ENCODE measurements around the gene LRP8.

LRP8 gene

DNA sequence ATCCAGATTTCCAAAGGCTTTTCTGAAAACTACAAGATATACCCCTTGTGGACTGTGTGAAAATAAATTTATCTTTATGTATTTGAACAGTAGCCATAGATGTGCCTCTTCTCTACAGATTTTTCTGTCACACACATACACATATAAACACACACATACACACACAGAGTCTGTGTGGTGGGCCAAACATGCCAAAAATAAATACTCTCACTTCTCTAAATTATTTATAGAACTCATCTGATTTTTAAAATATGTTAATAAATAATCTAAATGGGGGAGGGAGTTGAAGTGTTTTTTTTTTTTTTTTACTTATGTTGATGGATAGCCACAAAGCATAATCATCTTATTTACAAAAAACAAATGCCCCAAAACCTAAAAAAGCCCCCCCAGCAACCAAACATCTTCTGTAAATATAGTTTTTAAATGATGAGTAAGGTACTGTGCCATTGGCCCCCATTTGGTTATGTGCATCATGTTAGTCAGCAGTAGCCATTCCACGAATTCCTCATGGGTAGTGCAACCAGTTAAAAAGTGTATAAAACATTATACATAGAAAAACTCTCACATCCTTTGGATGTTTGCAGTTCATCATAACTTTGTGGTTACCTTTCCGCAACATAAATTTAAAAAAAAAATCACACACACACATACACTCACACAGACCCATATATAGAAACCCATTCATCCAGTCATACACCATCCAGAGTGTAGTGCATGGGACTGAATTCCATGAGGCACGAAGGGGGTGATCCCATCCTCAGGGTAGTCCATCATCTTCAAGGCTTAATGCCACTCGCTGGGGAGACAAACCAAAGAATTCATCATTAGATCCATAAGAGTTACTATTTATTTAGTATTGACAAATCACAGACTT, 81.4 kb downstream of the LRP8 start:
- no peak overlapping the region for H2AFZ ChIP-seq (ENCODE audit: low read depth, low read length, severe bottlenecking)
- H4K20me1 ChIP-seq (ENCODE audit: low read depth, low read length), result no peaks in the 10 kb centered on the region
- H3K36me3 ChIP-seq (ENCODE audit: low read length), result peaks cover 27% of the 10 kb centered on the region
- no peaks in the 10 kb centered on the region for H3K27me3 ChIP-seq (ENCODE audit: low read length)
- H3K9me2 ChIP-seq (replicated peaks; ENCODE audit: insufficient read depth, low read length), result no peaks in the 10 kb centered on the region
- TF ChIP-seq, protein P1, sequence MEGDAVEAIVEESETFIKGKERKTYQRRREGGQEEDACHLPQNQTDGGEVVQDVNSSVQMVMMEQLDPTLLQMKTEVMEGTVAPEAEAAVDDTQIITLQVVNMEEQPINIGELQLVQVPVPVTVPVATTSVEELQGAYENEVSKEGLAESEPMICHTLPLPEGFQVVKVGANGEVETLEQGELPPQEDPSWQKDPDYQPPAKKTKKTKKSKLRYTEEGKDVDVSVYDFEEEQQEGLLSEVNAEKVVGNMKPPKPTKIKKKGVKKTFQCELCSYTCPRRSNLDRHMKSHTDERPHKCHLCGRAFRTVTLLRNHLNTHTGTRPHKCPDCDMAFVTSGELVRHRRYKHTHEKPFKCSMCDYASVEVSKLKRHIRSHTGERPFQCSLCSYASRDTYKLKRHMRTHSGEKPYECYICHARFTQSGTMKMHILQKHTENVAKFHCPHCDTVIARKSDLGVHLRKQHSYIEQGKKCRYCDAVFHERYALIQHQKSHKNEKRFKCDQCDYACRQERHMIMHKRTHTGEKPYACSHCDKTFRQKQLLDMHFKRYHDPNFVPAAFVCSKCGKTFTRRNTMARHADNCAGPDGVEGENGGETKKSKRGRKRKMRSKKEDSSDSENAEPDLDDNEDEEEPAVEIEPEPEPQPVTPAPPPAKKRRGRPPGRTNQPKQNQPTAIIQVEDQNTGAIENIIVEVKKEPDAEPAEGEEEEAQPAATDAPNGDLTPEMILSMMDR (IDR thresholded peaks at IDR 0.05; ENCODE audit: insufficient read depth, low read length, poor library complexity, severe bottlenecking), result no peak
- TF ChIP-seq EZH2phosphoT487 (conservative IDR thresholded peaks at IDR 0.05; ENCODE audit: low read length), result no peak
- H3K27ac ChIP-seq (ENCODE audit: low read depth, low read length), result no peak overlapping the region
- H3F3A ChIP-seq (ENCODE audit: insufficient read depth), result peaks cover 13% of the 10 kb centered on the region
- H3K4me3 ChIP-seq (ENCODE audit: insufficient read depth, low read length, poor library complexity, severe bottlenecking), result no peak overlapping the region
- H3K4me2 ChIP-seq (ENCODE audit: low read depth, low read length, poor library complexity, severe bottlenecking), result no peak overlapping the region
- H3K9me3 ChIP-seq (ENCODE audit: insufficient read depth, low read length), result no peaks in the 10 kb centered on the region
- no peaks in the 10 kb centered on the region for H3K79me2 ChIP-seq (ENCODE audit: insufficient read depth, low read length)
- no peak overlapping the region for H3K9ac ChIP-seq (ENCODE audit: low read length)

DNA sequence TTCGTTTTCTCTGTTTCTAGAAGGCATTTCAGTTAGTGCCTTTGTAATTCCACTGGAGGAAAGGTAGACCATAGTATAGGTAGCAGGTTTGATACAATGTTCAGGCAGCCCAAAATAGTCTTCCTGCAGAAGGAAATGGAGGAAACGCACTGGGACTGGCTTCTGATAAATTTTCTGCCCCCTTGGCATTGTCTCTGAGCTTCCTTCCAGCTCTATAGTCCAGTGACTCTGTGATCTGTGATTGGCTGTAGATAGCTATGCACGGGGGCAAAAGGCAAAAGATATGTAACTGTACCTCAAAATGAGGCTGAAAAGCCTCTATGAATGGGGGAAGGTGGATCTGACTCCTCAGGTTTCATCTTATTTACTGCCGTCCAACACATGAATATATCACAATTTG, 83.7 kb downstream of the LRP8 start:
- H3K4me3 ChIP-seq (ENCODE audit: insufficient read depth, low read length, poor library complexity, severe bottlenecking), result no peak overlapping the region
- no peak overlapping the region for H3K27ac ChIP-seq (ENCODE audit: low read depth, low read length)
- no peak overlapping the region for H3K9ac ChIP-seq (ENCODE audit: low read length)
- H3K36me3 ChIP-seq (ENCODE audit: low read length), result peaks cover 22% of the 10 kb centered on the region
- H3K9me3 ChIP-seq (ENCODE audit: insufficient read depth, low read length), result no peaks in the 10 kb centered on the region
- no peaks in the 10 kb centered on the region for H3K9me2 ChIP-seq (replicated peaks; ENCODE audit: insufficient read depth, low read length)
- no peaks in the 10 kb centered on the region for H3K27me3 ChIP-seq (ENCODE audit: low read length)
- no peak overlapping the region for H3K4me2 ChIP-seq (ENCODE audit: low read depth, low read length, poor library complexity, severe bottlenecking)
- no peak overlapping the region for H2AFZ ChIP-seq (ENCODE audit: low read depth, low read length, severe bottlenecking)
- H3K79me2 ChIP-seq (ENCODE audit: insufficient read depth, low read length), result no peaks in the 10 kb centered on the region
- no peak for TF ChIP-seq EZH2phosphoT487 (conservative IDR thresholded peaks at IDR 0.05; ENCODE audit: low read length)
- TF ChIP-seq, protein P1 (IDR thresholded peaks at IDR 0.05; ENCODE audit: insufficient read depth, low read length, poor library complexity, severe bottlenecking), result no peak
- no peaks in the 10 kb centered on the region for H4K20me1 ChIP-seq (ENCODE audit: low read depth, low read length)
- peaks cover 24% of the 10 kb centered on the region for H3F3A ChIP-seq (ENCODE audit: insufficient read depth)

DNA sequence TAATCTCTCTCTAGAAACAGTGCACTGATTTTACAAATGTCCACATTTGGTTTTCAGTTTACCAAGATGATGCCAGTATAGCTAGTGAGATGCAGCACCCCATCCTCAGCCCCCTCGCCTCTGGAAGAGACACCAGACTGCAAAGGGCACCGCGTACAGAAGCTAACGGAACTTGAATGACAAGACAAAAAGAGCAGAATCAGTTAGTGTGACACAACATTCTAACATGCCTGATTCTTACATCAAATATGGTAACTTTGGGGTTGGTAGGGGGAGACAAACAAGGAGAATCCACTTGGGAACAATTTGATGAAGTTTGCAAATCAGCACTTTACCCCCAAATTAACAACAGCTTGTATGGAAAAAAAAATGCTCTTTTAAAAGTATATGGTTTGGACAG, 85.5 kb downstream of the LRP8 start:
- H3F3A ChIP-seq (ENCODE audit: insufficient read depth), result peaks cover 26% of the 10 kb centered on the region

More for the DNA sequence above, 85.5 kb downstream of the LRP8 start:
- Histone ChIP-seq H3K4me2 (ENCODE audit: low read depth, low read length, poor library complexity, severe bottlenecking) (no peak overlapping the region), H3K79me2 (ENCODE audit: insufficient read depth, low read length) (peaks cover 9% of the 10 kb centered on the region), H3K27me3 (ENCODE audit: low read length) (no peaks in the 10 kb centered on the region), H3K4me3 (ENCODE audit: insufficient read depth, low read length, poor library complexity, severe bottlenecking) (no peak overlapping the region), H3K9ac (ENCODE audit: low read length) (no peak overlapping the region), H3K27ac (ENCODE audit: low read depth, low read length) (no peak overlapping the region), H3K36me3 (ENCODE audit: low read length) (peaks cover 22% of the 10 kb centered on the region), H3K9me2 (replicated peaks; ENCODE audit: insufficient read depth, low read length) (no peaks in the 10 kb centered on the region), H4K20me1 (ENCODE audit: low read depth, low read length) (no peaks in the 10 kb centered on the region; the same call in 1 of the 2 replicates), H3K9me3 (ENCODE audit: insufficient read depth, low read length) (no peaks in the 10 kb centered on the region), H2AFZ (ENCODE audit: low read depth, low read length, severe bottlenecking) (no peak overlapping the region)
- TF ChIP-seq, protein P1 (IDR thresholded peaks at IDR 0.05; ENCODE audit: insufficient read depth, low read length, poor library complexity, severe bottlenecking), result no peak
- TF ChIP-seq EZH2phosphoT487 (conservative IDR thresholded peaks at IDR 0.05; ENCODE audit: low read length), result no peak

Data from SU-DHL-6 (cell line).